ENCODE data around the gene SUV39H1.

Gene SUV39H1

DNA sequence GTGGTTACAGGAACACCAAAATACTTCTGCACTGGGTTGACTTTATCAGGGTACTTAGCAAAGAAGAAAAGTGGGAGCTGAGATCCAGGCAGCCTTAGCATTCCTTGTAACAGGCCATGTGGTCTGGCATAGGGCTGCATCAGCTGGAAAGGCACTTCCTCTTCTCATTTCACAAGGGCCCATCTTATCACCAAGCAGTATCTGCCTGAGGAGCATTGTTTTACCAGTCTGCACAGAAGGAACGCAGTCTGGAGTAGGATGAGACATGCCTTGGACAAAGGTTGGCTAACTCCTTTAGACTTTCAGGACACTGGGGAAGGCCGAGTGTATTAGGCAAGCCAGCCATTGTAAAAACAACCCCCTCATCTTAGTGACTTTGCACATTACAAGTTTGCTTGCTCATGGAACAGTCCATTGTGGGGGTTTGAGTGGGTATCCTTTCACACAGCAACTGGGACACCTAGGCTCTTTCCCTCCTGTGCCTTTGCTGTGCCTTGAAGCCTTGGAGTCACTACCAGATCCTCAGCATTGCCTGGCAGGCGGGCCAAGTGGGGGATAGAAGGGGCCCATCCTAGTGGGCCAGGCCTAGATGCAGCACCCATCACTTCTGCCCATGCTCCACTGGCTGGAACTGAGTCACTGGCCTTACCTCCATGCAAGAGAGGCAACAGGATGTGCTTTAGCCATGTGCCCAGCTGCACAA, 4.6 kb downstream of the SUV39H1 start:
- Histone ChIP-seq H3K27ac (no peak overlapping the region), H3K4me3 (ENCODE audit: low read depth, low read length) (no peak overlapping the region), H3K36me3 (replicated peaks) (no peaks in the 10 kb centered on the region), H3K27me3 (replicated peaks) (no peaks in the 10 kb centered on the region)
- no peak for DNase-seq
- TF ChIP-seq, protein P1, sequence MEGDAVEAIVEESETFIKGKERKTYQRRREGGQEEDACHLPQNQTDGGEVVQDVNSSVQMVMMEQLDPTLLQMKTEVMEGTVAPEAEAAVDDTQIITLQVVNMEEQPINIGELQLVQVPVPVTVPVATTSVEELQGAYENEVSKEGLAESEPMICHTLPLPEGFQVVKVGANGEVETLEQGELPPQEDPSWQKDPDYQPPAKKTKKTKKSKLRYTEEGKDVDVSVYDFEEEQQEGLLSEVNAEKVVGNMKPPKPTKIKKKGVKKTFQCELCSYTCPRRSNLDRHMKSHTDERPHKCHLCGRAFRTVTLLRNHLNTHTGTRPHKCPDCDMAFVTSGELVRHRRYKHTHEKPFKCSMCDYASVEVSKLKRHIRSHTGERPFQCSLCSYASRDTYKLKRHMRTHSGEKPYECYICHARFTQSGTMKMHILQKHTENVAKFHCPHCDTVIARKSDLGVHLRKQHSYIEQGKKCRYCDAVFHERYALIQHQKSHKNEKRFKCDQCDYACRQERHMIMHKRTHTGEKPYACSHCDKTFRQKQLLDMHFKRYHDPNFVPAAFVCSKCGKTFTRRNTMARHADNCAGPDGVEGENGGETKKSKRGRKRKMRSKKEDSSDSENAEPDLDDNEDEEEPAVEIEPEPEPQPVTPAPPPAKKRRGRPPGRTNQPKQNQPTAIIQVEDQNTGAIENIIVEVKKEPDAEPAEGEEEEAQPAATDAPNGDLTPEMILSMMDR (IDR thresholded peaks at IDR 0.05; ENCODE audit: low read depth, low read length, missing control alignments) = no peak
- in situ Hi-C loops (cut with HindIII; ENCODE audit: low pct_ligation_motif_present, low sequenced_read_pairs) = no loop called here

DNA sequence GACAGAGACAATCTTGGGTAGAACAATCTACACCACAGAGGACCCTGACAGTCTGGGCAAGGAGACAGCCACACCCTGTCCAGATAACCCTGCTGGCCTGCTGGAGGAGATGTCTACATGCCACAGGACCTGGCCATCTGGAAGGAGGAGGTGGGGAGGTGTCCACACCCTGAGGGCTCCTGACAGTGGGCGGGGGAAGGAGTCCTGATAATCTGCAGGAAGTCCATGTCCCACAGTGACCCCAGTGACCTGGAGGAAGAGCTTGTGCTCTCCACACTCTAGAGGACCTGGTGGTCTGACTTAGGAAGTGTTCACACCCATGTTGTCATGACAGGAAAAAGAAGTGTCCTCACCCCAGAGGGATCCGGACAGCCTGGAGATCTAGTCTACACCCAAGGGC, 5.5 kb downstream of the SUV39H1 start:
- TF ChIP-seq, protein P1 (IDR thresholded peaks at IDR 0.05; ENCODE audit: low read depth, low read length, missing control alignments) = no peak
- no peak overlapping the region for H3K4me3 ChIP-seq (ENCODE audit: low read depth, low read length)
- H3K36me3 ChIP-seq (replicated peaks) = no peaks in the 10 kb centered on the region
- H3K27me3 ChIP-seq (replicated peaks) = no peaks in the 10 kb centered on the region
- in situ Hi-C loops (cut with HindIII; ENCODE audit: low pct_ligation_motif_present, low sequenced_read_pairs) = no loop called here
- H3K27ac ChIP-seq = no peak overlapping the region
- no peak for DNase-seq

DNA sequence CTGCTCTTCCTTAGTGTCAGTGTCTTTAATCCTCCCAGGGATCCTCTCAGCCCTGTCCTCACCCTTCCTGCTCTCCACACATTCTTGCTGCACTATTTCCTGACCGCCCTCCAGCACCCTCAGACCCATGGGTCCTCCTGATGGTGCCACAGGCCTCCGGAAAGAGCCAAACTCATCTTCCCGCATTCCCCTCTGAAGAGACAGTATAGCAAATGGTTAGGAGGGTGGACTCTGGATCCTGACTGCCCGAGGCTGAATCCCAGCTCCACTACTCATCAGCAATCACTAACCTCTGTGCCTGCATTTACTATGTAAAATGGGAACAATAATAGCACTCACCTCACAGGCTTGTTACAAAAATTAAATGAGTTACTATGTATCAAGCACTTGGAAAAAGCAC, 6.2 kb downstream of the SUV39H1 start:
- Histone ChIP-seq H3K36me3 (replicated peaks) (no peaks in the 10 kb centered on the region), H3K27me3 (replicated peaks) (no peaks in the 10 kb centered on the region), H3K4me3 (ENCODE audit: low read depth, low read length) (no peak overlapping the region), H3K27ac (no peak overlapping the region)
- DNase-seq = no peak
- TF ChIP-seq, protein P1 (IDR thresholded peaks at IDR 0.05; ENCODE audit: low read depth, low read length, missing control alignments) = no peak
- in situ Hi-C loops (cut with HindIII; ENCODE audit: low pct_ligation_motif_present, low sequenced_read_pairs) = no loop called here

DNA sequence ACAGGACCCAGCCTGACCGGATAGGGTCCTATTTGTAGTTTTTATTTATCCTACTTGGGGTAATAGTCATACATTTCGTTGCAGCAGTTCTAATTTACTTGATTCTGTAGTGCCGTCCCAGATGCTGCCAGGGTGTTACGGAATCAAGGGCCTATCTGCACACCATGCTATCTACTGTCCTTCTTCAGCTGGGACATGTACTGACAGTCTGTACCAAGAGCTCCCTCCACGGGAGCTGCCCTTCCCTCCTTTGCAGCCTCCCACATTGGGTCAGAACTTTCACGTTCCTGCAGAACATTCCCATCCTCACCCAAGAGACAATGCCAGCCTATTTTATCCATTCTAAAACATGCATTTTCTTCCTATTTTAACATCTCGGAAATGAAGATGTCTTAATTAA, 6.7 kb downstream of the SUV39H1 start:
- H3K27ac ChIP-seq = no peak overlapping the region
- DNase-seq = no peak
- no peak overlapping the region for H3K4me3 ChIP-seq (ENCODE audit: low read depth, low read length)
- TF ChIP-seq, protein P1 (IDR thresholded peaks at IDR 0.05; ENCODE audit: low read depth, low read length, missing control alignments) = no peak
- H3K27me3 ChIP-seq (replicated peaks) = no peaks in the 10 kb centered on the region
- in situ Hi-C loops (cut with HindIII; ENCODE audit: low pct_ligation_motif_present, low sequenced_read_pairs) = no loop called here
- H3K36me3 ChIP-seq (replicated peaks) = no peaks in the 10 kb centered on the region

DNA sequence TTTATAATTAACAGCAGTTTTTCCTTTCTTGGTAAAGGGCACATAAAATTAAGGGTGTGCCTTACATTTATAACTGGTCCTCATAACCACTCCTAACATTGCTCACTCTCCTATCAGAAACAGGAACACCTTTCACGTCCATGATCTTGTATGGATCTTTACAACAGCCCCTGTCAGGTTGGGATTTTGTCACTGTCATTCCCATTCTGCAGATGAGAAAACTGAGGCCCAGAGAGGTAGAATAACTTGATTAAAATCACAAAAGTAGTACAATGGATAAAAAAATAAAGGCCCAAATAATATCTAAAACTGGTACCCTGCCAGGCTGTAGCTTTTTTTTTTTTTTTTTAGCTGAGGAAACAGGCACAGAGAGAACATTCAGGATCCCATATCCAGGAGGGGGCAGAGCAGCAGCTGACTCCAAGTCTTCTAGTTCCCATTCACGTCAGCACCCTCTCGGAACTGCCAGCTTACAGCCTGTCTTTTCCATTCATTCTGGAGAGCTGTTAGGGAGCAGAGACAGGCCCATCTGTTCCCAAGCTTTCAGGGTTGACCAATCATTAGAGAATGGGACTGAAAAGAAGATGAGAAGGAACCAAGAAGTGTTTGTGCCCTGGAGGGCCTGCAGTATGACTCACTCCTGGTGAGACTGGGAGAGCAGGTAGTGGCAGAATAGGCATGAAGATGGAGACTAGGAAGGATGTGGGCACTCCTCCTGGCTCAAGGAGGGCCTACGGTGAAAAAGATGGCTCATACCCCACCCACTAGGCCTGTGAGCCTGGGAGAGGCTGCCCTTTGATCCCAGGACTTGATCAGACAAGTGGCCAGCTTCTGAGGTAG, 7.3 kb downstream of the SUV39H1 start:
- Histone ChIP-seq H3K4me3 (ENCODE audit: low read depth, low read length) (no peak overlapping the region), H3K27ac (no peak overlapping the region), H3K27me3 (replicated peaks) (no peaks in the 10 kb centered on the region), H3K36me3 (replicated peaks) (no peaks in the 10 kb centered on the region)
- in situ Hi-C loops (cut with HindIII; ENCODE audit: low pct_ligation_motif_present, low sequenced_read_pairs) = no loop called here
- TF ChIP-seq, protein P1 (IDR thresholded peaks at IDR 0.05; ENCODE audit: low read depth, low read length, missing control alignments) = peak; percentile 25
- DNase-seq = no peak

All from brain microvascular endothelial cell (primary cell).